Raji (cell line): ENCODE results near the gene PRMT7.

Source experiments
- POLR2A ChIP-seq: IDR thresholded peaks from 2 replicates; pipeline ENCODE4 v1.6.1; 2011; ENCODE audit warnings: low read depth, low read length, control low read depth; ENCODE audit not compliant: insufficient read depth

PRMT7 gene

GRCh38 chr16:68404736-68405345 lies 94.0 kb downstream of the PRMT7 start:
- no peak for TF ChIP-seq POLR2A

DNA sequence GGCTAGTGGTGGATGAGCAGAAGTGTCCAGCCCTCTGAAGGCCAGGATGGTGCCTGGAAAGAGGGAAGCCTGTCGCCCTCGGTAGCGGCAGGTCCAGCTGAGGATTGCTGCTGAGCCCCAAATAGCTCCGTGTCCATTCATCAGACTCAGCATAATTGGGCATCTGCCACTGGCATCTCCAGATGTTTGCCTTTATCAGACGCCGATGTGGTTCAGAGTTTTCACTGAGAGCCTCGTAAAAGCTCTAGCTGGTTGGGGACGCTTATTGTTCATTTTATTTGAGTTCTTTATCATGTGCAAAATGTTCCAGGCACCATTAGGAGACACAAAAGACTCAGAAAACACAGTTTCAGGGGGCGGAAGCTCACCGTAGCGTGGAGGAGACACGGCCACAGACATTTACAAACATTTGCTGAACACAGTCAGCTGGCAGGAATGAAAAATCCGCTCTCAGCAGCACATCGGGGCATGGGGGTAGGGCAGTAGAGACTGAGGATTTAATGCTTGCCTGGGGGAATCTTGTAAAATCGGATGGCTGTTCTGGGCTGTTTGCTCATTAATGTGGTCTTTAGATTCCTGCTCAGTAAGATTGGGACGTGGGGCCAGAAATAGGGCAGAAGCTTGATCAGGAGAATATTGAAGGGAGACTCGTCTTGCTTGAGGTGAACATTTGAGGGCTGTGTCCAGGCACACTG lies 95.8 kb downstream of the PRMT7 start:
- no peak for TF ChIP-seq POLR2A
